Mesenchymal stem cell (in vitro differentiated cells and primary cell): ENCODE results near the gene RIPPLY2.

ENCODE experiments used
- DNase-seq: peaks from one replicate; pipeline ENCODE4 v3.0.0-alpha.2; 2013
- H2AFZ ChIP-seq: one replicate; pipeline ENCODE4 v1.6.1; 2013; ENCODE audit warnings: low read depth, mild to moderate bottlenecking, control low read depth, inconsistent platforms, low read length, moderate library complexity
- H2AK5ac ChIP-seq: 2 replicates; pipeline ENCODE4 v1.6.1; 2013; ENCODE audit warnings: low read length, moderate library complexity, mild to moderate bottlenecking, inconsistent platforms; ENCODE audit not compliant: severe bottlenecking
- H2BK120ac ChIP-seq: one replicate; pipeline ENCODE4 v1.6.1; 2013; ENCODE audit warnings: low read depth, mild to moderate bottlenecking, inconsistent platforms, low read length, moderate library complexity
- H2BK12ac ChIP-seq, 2 experiments: one replicate each; pipeline ENCODE4 v1.6.1; 2013; ENCODE audit warnings: inconsistent platforms in 2 of 2, low read length in 2 of 2, mild to moderate bottlenecking in 2 of 2, moderate library complexity in 2 of 2, control low read depth in 1 of 2
- H2BK15ac ChIP-seq: one replicate; pipeline ENCODE4 v1.6.1; 2013; ENCODE audit warnings: mild to moderate bottlenecking, low read depth, inconsistent platforms; ENCODE audit not compliant: poor library complexity, severe bottlenecking
- H2BK5ac ChIP-seq: 2 replicates; pipeline ENCODE4 v1.6.1; 2013; ENCODE audit warnings: low read depth, mild to moderate bottlenecking, low read length, control low read depth, inconsistent platforms; ENCODE audit not compliant: poor library complexity, severe bottlenecking
- H3K14ac ChIP-seq, 2 experiments: one replicate each; pipeline ENCODE4 v1.6.1; 2013; ENCODE audit warnings: inconsistent platforms in 2 of 2, low read length in 2 of 2, control low read depth in 1 of 2, mild to moderate bottlenecking in 1 of 2, moderate library complexity in 1 of 2
- H3K18ac ChIP-seq, 2 experiments: one replicate each; pipeline ENCODE4 v1.6.1; 2013; ENCODE audit warnings: inconsistent platforms in 2 of 2, low read length in 2 of 2, control low read depth in 1 of 2, low read depth in 1 of 2, mild to moderate bottlenecking in 1 of 2
- H3K23ac ChIP-seq, 2 experiments: one replicate each; pipeline ENCODE4 v1.6.1; 2013; ENCODE audit warnings: inconsistent platforms in 2 of 2, low read length in 2 of 2, mild to moderate bottlenecking in 2 of 2, moderate library complexity in 2 of 2, control low read depth in 1 of 2
- H3K27ac ChIP-seq: 2 replicates; pipeline ENCODE4 v1.5.1; 2013; ENCODE audit warnings: mild to moderate bottlenecking, moderate library complexity, low read length, control low read depth, inconsistent platforms; ENCODE audit not compliant: poor library complexity, severe bottlenecking
- H3K27me3 ChIP-seq, 2 experiments: 2 replicates each; pipeline versions ENCODE4 v1.6.1 to v1.7.0; 2013; ENCODE audit warnings: low read length in 2 of 2, mild to moderate bottlenecking in 2 of 2, moderate library complexity in 2 of 2, control low read depth in 1 of 2, inconsistent platforms in 1 of 2; ENCODE audit not compliant: control insufficient read depth in 1 of 2, insufficient read depth in 1 of 2
- H3K36me3 ChIP-seq, 2 experiments: 2 replicates each; pipeline versions ENCODE4 v1.6.1 to v1.7.0; 2013; ENCODE audit warnings: low read length in 2 of 2, control low read depth in 1 of 2, inconsistent platforms in 1 of 2, low read depth in 1 of 2, mild to moderate bottlenecking in 1 of 2; ENCODE audit not compliant: insufficient read depth in 2 of 2, control insufficient read depth in 1 of 2
- H3K4ac ChIP-seq, 2 experiments: one replicate each; pipeline ENCODE4 v1.6.1; 2013; ENCODE audit warnings: inconsistent platforms in 2 of 2, low read length in 2 of 2, mild to moderate bottlenecking in 2 of 2, moderate library complexity in 2 of 2, control low read depth in 1 of 2, low read depth in 1 of 2
- H3K4me1 ChIP-seq: 2 replicates; pipeline ENCODE4 v1.6.1; 2013; ENCODE audit warnings: low read depth, low read length, control low read depth; ENCODE audit not compliant: control insufficient read depth, insufficient read depth
- H3K4me2 ChIP-seq: 2 replicates; pipeline ENCODE4 v1.6.1; 2013; ENCODE audit warnings: low read length, mild to moderate bottlenecking, inconsistent platforms; ENCODE audit not compliant: poor library complexity, severe bottlenecking
- H3K4me3 ChIP-seq, 2 experiments: 2 replicates each; pipeline versions ENCODE4 v1.5.1 to v1.7.0; 2013; ENCODE audit warnings: low read length in 2 of 2, mild to moderate bottlenecking in 2 of 2, control low read depth in 1 of 2, low read depth in 1 of 2; ENCODE audit not compliant: insufficient read depth in 1 of 2
- H3K79me1 ChIP-seq: replicated peaks from 2 replicates; pipeline ENCODE4 v1.6.1; 2013; ENCODE audit warnings: mild to moderate bottlenecking, control low read depth, low read length, inconsistent platforms; ENCODE audit not compliant: poor library complexity, severe bottlenecking
- H3K9ac ChIP-seq: 2 replicates; pipeline ENCODE4 v1.7.0; 2013; ENCODE audit warnings: mild to moderate bottlenecking, low read length, moderate library complexity
- H3K9me3 ChIP-seq: 2 replicates; pipeline ENCODE4 v1.7.0; 2013; ENCODE audit warnings: mild to moderate bottlenecking, low read length; ENCODE audit not compliant: control insufficient read depth
- H4K8ac ChIP-seq: one replicate; pipeline ENCODE4 v1.6.1; 2013; ENCODE audit warnings: inconsistent platforms, mild to moderate bottlenecking, low read length, moderate library complexity
- H4K91ac ChIP-seq: one replicate; pipeline ENCODE4 v1.6.1; 2013; ENCODE audit warnings: mild to moderate bottlenecking, low read length, inconsistent platforms
- WGBS: methylation state at CpG from one replicate; pipeline ENCODE4 v1.1.7; 2013; ENCODE audit warnings: mixed read lengths; 5-methylcytosine and 5-hydroxymethylcytosine counted together

The RIPPLY2 gene

DNA sequence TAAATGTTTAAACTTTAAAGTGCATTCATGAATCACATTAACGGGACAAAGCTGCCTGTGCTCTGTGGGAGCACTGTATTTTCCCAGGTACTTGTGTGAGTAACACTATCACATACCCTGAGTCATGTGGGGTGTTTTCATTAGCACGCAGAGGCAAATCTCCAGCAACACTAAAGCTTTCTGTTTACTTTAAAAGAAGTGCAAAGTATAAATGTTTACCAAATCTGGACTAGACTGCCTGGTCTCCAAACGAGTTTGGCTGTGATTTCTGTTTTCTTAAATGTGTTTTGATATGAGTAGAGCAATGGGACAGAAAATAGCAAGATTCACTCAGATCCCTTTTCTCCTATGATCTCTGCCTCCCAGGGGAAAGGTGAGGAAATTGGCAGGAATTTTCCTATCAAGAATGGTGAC lies 28.8 kb upstream of the RIPPLY2 start:
- Histone ChIP-seq H2BK5ac (no peak overlapping the region), H2BK15ac (no peak overlapping the region), H3K27me3 (no peaks in the 10 kb centered on the region), H2AFZ (no peak overlapping the region), H3K4me2 (peak overlapping the region; percentile 39), H4K91ac (no peak overlapping the region), H2AK5ac (no peak overlapping the region), H3K14ac (no peak overlapping the region), H2BK12ac (no peak overlapping the region), H3K27ac (no peak overlapping the region), H3K4ac (no peak overlapping the region), H3K79me1 (no peaks in the 10 kb centered on the region), H3K4me3 (no peak overlapping the region), H2BK120ac (no peak overlapping the region), H3K9me3 (no peaks in the 10 kb centered on the region), H3K36me3 (no peaks in the 10 kb centered on the region), H3K4me1 (peaks cover 2% of the 10 kb centered on the region), H3K18ac (no peak overlapping the region), H3K23ac (no peak overlapping the region), H4K8ac (no peak overlapping the region), H3K9ac (no peak overlapping the region)
- DNase-seq, result peak; percentile 87
- 0% methylated on average over 3 of the region's 3 CpGs for WGBS

DNA sequence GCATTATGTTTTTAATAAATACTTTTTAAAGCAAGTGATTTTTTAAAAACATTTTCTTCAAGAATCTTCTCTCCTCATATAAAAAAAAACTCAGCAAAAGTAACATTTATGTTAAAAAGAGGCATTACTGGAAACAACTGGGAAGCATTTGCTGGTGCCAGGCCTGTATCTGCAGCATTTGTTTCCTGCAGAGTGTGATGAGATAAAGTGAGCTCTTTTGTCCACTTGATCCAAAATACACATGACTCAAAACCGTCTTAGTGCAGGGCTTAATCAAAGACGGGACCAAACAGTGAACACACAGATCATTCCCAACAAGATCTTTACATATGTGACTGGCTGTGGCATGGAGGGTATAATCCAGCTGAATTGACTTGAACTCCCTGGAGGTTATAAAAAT lies 28.3 kb upstream of the RIPPLY2 start:
- Histone ChIP-seq H2BK12ac (no peak overlapping the region), H2AK5ac (no peak overlapping the region), H3K9me3 (no peaks in the 10 kb centered on the region), H3K4me3 (no peak overlapping the region), H4K91ac (no peak overlapping the region), H2BK120ac (no peak overlapping the region), H3K4ac (no peak overlapping the region), H3K27ac (no peak overlapping the region), H3K9ac (no peak overlapping the region), H3K18ac (no peak overlapping the region), H3K14ac (no peak overlapping the region), H3K79me1 (no peaks in the 10 kb centered on the region), H2AFZ (no peak overlapping the region), H3K4me2 (no peak overlapping the region), H3K36me3 (no peaks in the 10 kb centered on the region), H4K8ac (no peak overlapping the region), H3K4me1 (peaks cover 2% of the 10 kb centered on the region), H3K23ac (no peak overlapping the region), H2BK5ac (no peak overlapping the region), H3K27me3 (no peaks in the 10 kb centered on the region), H2BK15ac (no peak overlapping the region)
- peak; percentile 35 for DNase-seq
- WGBS, result no CpG with 5 or more reads among the region's 2 CpGs

DNA sequence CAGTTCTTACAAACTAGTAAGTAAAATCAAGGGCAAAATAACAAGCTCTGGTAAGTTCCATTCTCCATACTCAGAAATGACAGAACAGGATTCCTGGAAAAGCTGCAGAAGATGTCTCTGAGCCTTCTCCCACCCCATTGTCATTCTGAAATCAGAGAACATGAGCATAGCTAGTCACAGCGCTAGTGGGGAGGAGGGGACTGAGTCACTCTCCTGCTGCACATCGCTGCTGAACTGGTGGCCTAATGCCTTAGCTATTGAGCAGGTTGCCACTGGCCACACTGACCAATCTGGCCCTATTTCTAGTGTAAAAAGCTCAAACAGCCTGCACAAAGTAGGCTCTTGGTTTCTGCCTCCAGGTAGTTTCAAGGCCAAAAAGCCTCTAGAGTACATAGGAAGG lies 26.1 kb upstream of the RIPPLY2 start:
- Histone ChIP-seq H3K27me3 (no peaks in the 10 kb centered on the region), H2AFZ (no peak overlapping the region), H3K4me3 (no peak overlapping the region), H3K27ac (no peak overlapping the region), H3K79me1 (no peaks in the 10 kb centered on the region), H4K91ac (no peak overlapping the region), H3K4me1 (peaks cover 2% of the 10 kb centered on the region), H2BK15ac (no peak overlapping the region), H3K9ac (no peak overlapping the region), H3K9me3 (no peaks in the 10 kb centered on the region), H2BK120ac (no peak overlapping the region), H4K8ac (no peak overlapping the region), H3K4me2 (no peak overlapping the region), H2AK5ac (no peak overlapping the region), H3K14ac (no peak overlapping the region), H3K36me3 (no peaks in the 10 kb centered on the region), H2BK5ac (no peak overlapping the region), H3K23ac (no peak overlapping the region), H3K18ac (no peak overlapping the region), H2BK12ac (no peak overlapping the region), H3K4ac (no peak overlapping the region)
- DNase-seq, result peak; percentile 30
- WGBS, result 57% methylated on average over 2 of the region's 2 CpGs

DNA sequence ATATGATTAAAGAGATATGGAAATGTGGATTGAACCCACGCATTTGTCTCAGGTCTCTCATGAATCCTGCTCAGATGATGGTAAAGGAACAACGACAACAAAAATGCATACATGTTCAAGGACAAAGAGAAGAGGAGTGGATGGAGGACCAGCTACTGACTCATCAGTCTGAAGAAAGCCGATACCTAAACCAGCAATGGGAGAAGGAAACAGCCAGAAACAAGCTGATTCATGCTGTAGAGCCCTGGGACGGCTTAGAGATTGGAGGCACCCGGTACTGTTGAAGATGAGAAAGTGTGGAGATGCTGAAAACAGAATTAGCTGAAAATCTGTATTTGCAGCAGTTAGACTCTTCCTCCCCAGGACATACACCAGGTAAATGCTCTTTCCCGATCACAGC lies 14.4 kb upstream of the RIPPLY2 start:
- Histone ChIP-seq H4K91ac (no peak overlapping the region), H3K79me1 (no peaks in the 10 kb centered on the region), H2BK5ac (no peak overlapping the region), H2BK15ac (no peak overlapping the region), H3K9me3 (peaks cover 10% of the 10 kb centered on the region), H3K36me3 (no peaks in the 10 kb centered on the region), H3K4me3 (no peak overlapping the region), H3K9ac (no peak overlapping the region), H4K8ac (no peak overlapping the region), H3K14ac (no peak overlapping the region), H2BK12ac (no peak overlapping the region), H2AFZ (no peak overlapping the region), H3K4me1 (no peaks in the 10 kb centered on the region), H3K27me3 (peaks cover 0 to 3% of the 10 kb centered on the region in 2 experiments), H3K18ac (no peak overlapping the region), H3K4ac (no peak overlapping the region), H2BK120ac (no peak overlapping the region), H3K27ac (no peak overlapping the region), H2AK5ac (no peak overlapping the region), H3K23ac (no peak overlapping the region), H3K4me2 (no peak overlapping the region)
- DNase-seq, result no peak
- 84% methylated on average over 5 of the region's 6 CpGs for WGBS
